ENCODE data around the gene SHH. TPM values are rescaled to one million over a fixed set of nuclear protein-coding genes. Genes with fewer than 3 reads are reported as not detected.

SHH gene
- total and polyA plus RNA-seq, 2 donors (not counting 3 experiments of a cell fraction or from before 2014, with no cell fraction given) = not detected

DNA sequence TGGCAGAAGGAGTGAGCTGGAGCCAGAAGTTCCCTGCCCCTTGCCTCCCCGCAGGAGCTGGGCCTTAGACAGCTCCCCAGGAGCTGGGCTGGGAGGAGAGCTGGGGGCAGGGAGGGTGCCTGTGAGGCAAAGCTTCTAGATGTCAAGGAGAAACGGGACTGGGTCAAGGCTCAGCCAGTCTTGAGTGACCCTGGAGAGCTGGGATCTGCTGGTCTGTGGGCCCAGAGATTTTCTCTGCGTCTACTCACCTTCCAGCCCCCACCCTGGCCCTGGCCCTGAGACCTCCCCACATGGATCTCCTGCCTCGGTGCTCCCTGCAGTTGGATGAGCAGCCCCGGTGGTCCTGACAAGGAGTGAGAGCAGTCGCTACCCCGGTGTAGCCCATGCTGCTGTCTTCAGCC is 20.3 kb upstream of the SHH start:
- H3K4me2 ChIP-seq (ENCODE audit: insufficient read depth, low read length) = no peak overlapping the region
- no peak overlapping the region for H3K4me3 ChIP-seq (replicated peaks in 1 of 3; ENCODE audit: insufficient read depth in 1 of 3, low read depth in 1 of 3, low read length in 3 of 3)
- H3K9ac ChIP-seq (replicated peaks; ENCODE audit: extremely low read depth, insufficient read depth, low read length) = no peak overlapping the region
- no peaks in the 10 kb centered on the region for H3K4me1 ChIP-seq (ENCODE audit: control insufficient read depth, extremely low read depth, insufficient read depth, low read length)
- DNase-seq (ENCODE audit: low read depth, low spot score) (no peak), FAIRE-seq (no peak)
- ChIA-PET CTCF (no interaction called here), POLR2A (no interaction called here)
- H3K27me3 ChIP-seq (ENCODE audit: control insufficient read depth in 2 of 2, insufficient read depth in 2 of 2, low read length in 2 of 2) = no peaks in the 10 kb centered on the region
- no peaks in the 10 kb centered on the region for H4K20me1 ChIP-seq (replicated peaks; ENCODE audit: control insufficient read depth, extremely low read depth, insufficient read depth, low read length)
- no peaks in the 10 kb centered on the region for H3K79me2 ChIP-seq (ENCODE audit: control insufficient read depth, insufficient read depth, low read length)
- TF ChIP-seq FOS (IDR thresholded peaks at IDR 0.05; ENCODE audit: borderline replicate concordance, insufficient read depth, low read length) = no peak
- TF ChIP-seq, protein P1, sequence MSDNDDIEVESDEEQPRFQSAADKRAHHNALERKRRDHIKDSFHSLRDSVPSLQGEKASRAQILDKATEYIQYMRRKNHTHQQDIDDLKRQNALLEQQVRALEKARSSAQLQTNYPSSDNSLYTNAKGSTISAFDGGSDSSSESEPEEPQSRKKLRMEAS (IDR thresholded peaks at IDR 0.05; ENCODE audit: insufficient read depth, insufficient read length) = no peak
- TF ChIP-seq, protein P2, sequence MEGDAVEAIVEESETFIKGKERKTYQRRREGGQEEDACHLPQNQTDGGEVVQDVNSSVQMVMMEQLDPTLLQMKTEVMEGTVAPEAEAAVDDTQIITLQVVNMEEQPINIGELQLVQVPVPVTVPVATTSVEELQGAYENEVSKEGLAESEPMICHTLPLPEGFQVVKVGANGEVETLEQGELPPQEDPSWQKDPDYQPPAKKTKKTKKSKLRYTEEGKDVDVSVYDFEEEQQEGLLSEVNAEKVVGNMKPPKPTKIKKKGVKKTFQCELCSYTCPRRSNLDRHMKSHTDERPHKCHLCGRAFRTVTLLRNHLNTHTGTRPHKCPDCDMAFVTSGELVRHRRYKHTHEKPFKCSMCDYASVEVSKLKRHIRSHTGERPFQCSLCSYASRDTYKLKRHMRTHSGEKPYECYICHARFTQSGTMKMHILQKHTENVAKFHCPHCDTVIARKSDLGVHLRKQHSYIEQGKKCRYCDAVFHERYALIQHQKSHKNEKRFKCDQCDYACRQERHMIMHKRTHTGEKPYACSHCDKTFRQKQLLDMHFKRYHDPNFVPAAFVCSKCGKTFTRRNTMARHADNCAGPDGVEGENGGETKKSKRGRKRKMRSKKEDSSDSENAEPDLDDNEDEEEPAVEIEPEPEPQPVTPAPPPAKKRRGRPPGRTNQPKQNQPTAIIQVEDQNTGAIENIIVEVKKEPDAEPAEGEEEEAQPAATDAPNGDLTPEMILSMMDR (IDR thresholded peaks at IDR 0.05; ENCODE audit: extremely low read depth in 1 of 2, insufficient read depth in 1 of 2, low read depth in 1 of 2, low read length in 2 of 2) = no peak
- no peak for TF ChIP-seq GATA2 (IDR thresholded peaks at IDR 0.05; ENCODE audit: insufficient read depth, insufficient read length, low read depth, low read length)
- TF ChIP-seq JUN (IDR thresholded peaks at IDR 0.05; ENCODE audit: borderline replicate concordance, insufficient read depth, insufficient read length, low read depth) = no peak
- TF ChIP-seq POLR2AphosphoS5 (IDR thresholded peaks at IDR 0.05; ENCODE audit: insufficient read depth, low read depth, low read length) = no peak
- no peak for TF ChIP-seq POLR2A (IDR thresholded peaks at IDR 0.05; ENCODE audit: low read depth, low read length)
- TF ChIP-seq EZH2 (IDR thresholded peaks at IDR 0.05; ENCODE audit: borderline replicate concordance, low read depth, low read length, severe bottlenecking) = no peak
- no peak for TF ChIP-seq MYC (IDR thresholded peaks at IDR 0.05; ENCODE audit: low read depth, low read length)
- H3K27ac ChIP-seq (ENCODE audit: insufficient read depth, low read depth, low read length) = no peak overlapping the region
- no peaks in the 10 kb centered on the region for H3K9me3 ChIP-seq (replicated peaks; ENCODE audit: control insufficient read depth, insufficient read depth, low read length)
- dilution Hi-C loops (cut with MboI; ENCODE audit: extremely low pct_ligation_motif_present, low sequenced_read_pairs) (no loop called here), intact Hi-C loops (cut with micrococcal nuclease) (no loop called here)
- no peaks in the 10 kb centered on the region for H3K36me3 ChIP-seq (ENCODE audit: control insufficient read depth in 2 of 2, extremely low read depth in 1 of 2, insufficient read depth in 2 of 2, low read length in 2 of 2)
- no peaks in the 10 kb centered on the region for H3K9me1 ChIP-seq (replicated peaks; ENCODE audit: control insufficient read depth, extremely low read depth, insufficient read depth, low read length)
- BruUV-seq (replicated peaks) = no TSS peak
- H2AFZ ChIP-seq (ENCODE audit: low read depth, low read length) = no peak overlapping the region
